ENCODE measurements around the gene LRP2. TPM values are rescaled to one million over a fixed set of nuclear protein-coding genes. Genes with fewer than 3 reads are reported as not detected.

Gene LRP2
- total RNA-seq, 1 experiment from 2014 or later: 260 TPM

- Histone ChIP-seq H3K9me3 (no peaks in the 10 kb centered on the region), H3K4me1 (no peaks in the 10 kb centered on the region), H3K4me3 (ENCODE audit: low read depth, low read length) (no peak overlapping the region), H3K27me3 (replicated peaks; ENCODE audit: control insufficient read depth, insufficient read depth, low read length) (no peaks in the 10 kb centered on the region), H3K36me3 (ENCODE audit: control insufficient read depth, insufficient read depth, low read length) (peaks cover 2% of the 10 kb centered on the region)
- BruUV-seq (replicated peaks): no TSS peak
- H3K4me3 Mint-ChIP-seq (ENCODE audit: unreplicated experiment): no peak overlapping the region
- H3K27me3 Mint-ChIP-seq (ENCODE audit: insufficient read depth, unreplicated experiment): no peaks in the 10 kb centered on the region
- peaks cover 97% of the 10 kb centered on the region for H3K36me3 Mint-ChIP-seq (ENCODE audit: insufficient read depth, unreplicated experiment)
- no peak for DNase-seq
- TF ChIP-seq, protein P1, sequence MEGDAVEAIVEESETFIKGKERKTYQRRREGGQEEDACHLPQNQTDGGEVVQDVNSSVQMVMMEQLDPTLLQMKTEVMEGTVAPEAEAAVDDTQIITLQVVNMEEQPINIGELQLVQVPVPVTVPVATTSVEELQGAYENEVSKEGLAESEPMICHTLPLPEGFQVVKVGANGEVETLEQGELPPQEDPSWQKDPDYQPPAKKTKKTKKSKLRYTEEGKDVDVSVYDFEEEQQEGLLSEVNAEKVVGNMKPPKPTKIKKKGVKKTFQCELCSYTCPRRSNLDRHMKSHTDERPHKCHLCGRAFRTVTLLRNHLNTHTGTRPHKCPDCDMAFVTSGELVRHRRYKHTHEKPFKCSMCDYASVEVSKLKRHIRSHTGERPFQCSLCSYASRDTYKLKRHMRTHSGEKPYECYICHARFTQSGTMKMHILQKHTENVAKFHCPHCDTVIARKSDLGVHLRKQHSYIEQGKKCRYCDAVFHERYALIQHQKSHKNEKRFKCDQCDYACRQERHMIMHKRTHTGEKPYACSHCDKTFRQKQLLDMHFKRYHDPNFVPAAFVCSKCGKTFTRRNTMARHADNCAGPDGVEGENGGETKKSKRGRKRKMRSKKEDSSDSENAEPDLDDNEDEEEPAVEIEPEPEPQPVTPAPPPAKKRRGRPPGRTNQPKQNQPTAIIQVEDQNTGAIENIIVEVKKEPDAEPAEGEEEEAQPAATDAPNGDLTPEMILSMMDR (IDR thresholded peaks at IDR 0.05; ENCODE audit: insufficient read depth in 1 of 2, low read depth in 1 of 2, low read length in 1 of 2, severe bottlenecking in 1 of 2, unreplicated experiment in 1 of 2): no peak
- H3K9me3 Mint-ChIP-seq (ENCODE audit: unreplicated experiment): no peaks in the 10 kb centered on the region
- ChIA-PET POLR2A (no interaction called here), CTCF (no interaction called here)
- H3K27ac Mint-ChIP-seq (ENCODE audit: unreplicated experiment): no peak overlapping the region
- H3K4me1 Mint-ChIP-seq (ENCODE audit: low read depth, unreplicated experiment): no peaks in the 10 kb centered on the region
- intact Hi-C loops (cut with micrococcal nuclease; ENCODE audit: unreplicated experiment): no loop called here
Measured at GRCh38 chr2:169165791-169166190, 196.5 kb downstream of the LRP2 start.

GRCh38 chr2:169164311-169164710 is 198.0 kb downstream of the LRP2 start:
- no TSS peak for BruUV-seq (replicated peaks)
- POLR2A ChIA-PET: no interaction called here
- H3K4me3 Mint-ChIP-seq (ENCODE audit: unreplicated experiment): no peak overlapping the region

GRCh38 chr2:169162613-169163012 is 199.7 kb downstream of the LRP2 start:
- Mint-ChIP-seq H3K9me3 (ENCODE audit: unreplicated experiment) (no peaks in the 10 kb centered on the region), H3K27ac (ENCODE audit: unreplicated experiment) (no peak overlapping the region), H3K27me3 (ENCODE audit: insufficient read depth, unreplicated experiment) (no peaks in the 10 kb centered on the region), H3K36me3 (ENCODE audit: insufficient read depth, unreplicated experiment) (peaks cover 91% of the 10 kb centered on the region), H3K4me3 (ENCODE audit: unreplicated experiment) (no peak overlapping the region), H3K4me1 (ENCODE audit: low read depth, unreplicated experiment) (no peaks in the 10 kb centered on the region)
- Histone ChIP-seq H3K4me3 (ENCODE audit: low read depth, low read length) (no peak overlapping the region), H3K36me3 (ENCODE audit: control insufficient read depth, insufficient read depth, low read length) (peaks cover 2% of the 10 kb centered on the region), H3K4me1 (no peaks in the 10 kb centered on the region), H3K27me3 (replicated peaks; ENCODE audit: control insufficient read depth, insufficient read depth, low read length) (no peaks in the 10 kb centered on the region), H3K9me3 (no peaks in the 10 kb centered on the region)
- POLR2A ChIA-PET: no interaction called here
- BruUV-seq (replicated peaks): no TSS peak
- intact Hi-C loops (cut with micrococcal nuclease; ENCODE audit: unreplicated experiment): no loop called here
- TF ChIP-seq, protein P1 (IDR thresholded peaks at IDR 0.05; ENCODE audit: insufficient read depth in 1 of 2, low read depth in 1 of 2, low read length in 1 of 2, severe bottlenecking in 1 of 2, unreplicated experiment in 1 of 2): no peak
- no peak for DNase-seq
- CTCF ChIA-PET: no interaction called here

More at GRCh38 chr2:169164311-169164710, 198.0 kb downstream of the LRP2 start:
- H3K36me3 Mint-ChIP-seq (ENCODE audit: insufficient read depth, unreplicated experiment): peaks cover 95% of the 10 kb centered on the region
- no peaks in the 10 kb centered on the region for H3K27me3 ChIP-seq (replicated peaks; ENCODE audit: control insufficient read depth, insufficient read depth, low read length)
- H3K4me1 Mint-ChIP-seq (ENCODE audit: low read depth, unreplicated experiment): no peaks in the 10 kb centered on the region
- no peak overlapping the region for H3K27ac Mint-ChIP-seq (ENCODE audit: unreplicated experiment)
- H3K9me3 ChIP-seq: no peaks in the 10 kb centered on the region
- no peak for DNase-seq
- H3K27me3 Mint-ChIP-seq (ENCODE audit: insufficient read depth, unreplicated experiment): no peaks in the 10 kb centered on the region
- TF ChIP-seq, protein P1 (IDR thresholded peaks at IDR 0.05; ENCODE audit: insufficient read depth in 1 of 2, low read depth in 1 of 2, low read length in 1 of 2, severe bottlenecking in 1 of 2, unreplicated experiment in 1 of 2): no peak
- peaks cover 2% of the 10 kb centered on the region for H3K36me3 ChIP-seq (ENCODE audit: control insufficient read depth, insufficient read depth, low read length)
- CTCF ChIA-PET: no interaction called here
- intact Hi-C loops (cut with micrococcal nuclease; ENCODE audit: unreplicated experiment): no loop called here
- no peak overlapping the region for H3K4me3 ChIP-seq (ENCODE audit: low read depth, low read length)
- no peaks in the 10 kb centered on the region for H3K9me3 Mint-ChIP-seq (ENCODE audit: unreplicated experiment)
- no peaks in the 10 kb centered on the region for H3K4me1 ChIP-seq

Measured in Caco-2 (cell line).